G401 (cell line): Measurements from ENCODE around the gene MCTP2. TPM values are rescaled to one million over a fixed set of nuclear protein-coding genes. Genes with fewer than 3 reads are reported as not detected.
"Not testable (repeated sequence)": the region's sequence is repeated elsewhere in the genome, so short reads cannot be mapped to it uniquely, and the experiment has no call there.

Source experiments
- DNase-seq: peaks from one replicate; pipeline ENCODE4 v3.0.0-alpha.2; 2015; ENCODE audit warnings: low spot score
- in situ Hi-C: cut with HindIII; loops from 2 replicates; pipeline ENCODE4 v1.10.0; 2016; ENCODE audit warnings: low sequenced_read_pairs, mixed read lengths
- total RNA-seq: library from RNA; depleted of rRNA; stranded (reverse); fragments of >200 nt; shearing (Covaris generic); gene quantifications from 2 replicates; pipeline ENCODE4 v1.2.3, GENCODE V29; 2014

MCTP2 gene
- total RNA-seq, 1 experiment from 2014 or later: not detected

- in situ Hi-C loops: no loop called here
- DNase-seq: no peak
Measured at GRCh38 chr15:94233441-94233840, 2.1 kb downstream of the MCTP2 start.

GRCh38 chr15:94234300-94234699, 2.9 kb downstream of the MCTP2 start:
- no peak for DNase-seq
- in situ Hi-C loops: no loop called here

GRCh38 chr15:94235041-94235440, 3.7 kb downstream of the MCTP2 start:
- no peak for DNase-seq
- in situ Hi-C loops: no loop called here

GRCh38 chr15:94235646-94236045, 4.3 kb downstream of the MCTP2 start:
- in situ Hi-C loops: no loop called here
- DNase-seq: no peak

- in situ Hi-C loops: no loop called here
- no peak for DNase-seq
Measured at GRCh38 chr15:94236608-94237007, 5.2 kb downstream of the MCTP2 start.

GRCh38 chr15:94237903-94238302, 6.5 kb downstream of the MCTP2 start:
- no peak for DNase-seq
- in situ Hi-C loops: no loop called here

GRCh38 chr15:94238539-94239118, 7.3 kb downstream of the MCTP2 start:
- no peak for DNase-seq
- in situ Hi-C loops: no loop called here

GRCh38 chr15:94239474-94239873, 8.1 kb downstream of the MCTP2 start:
- in situ Hi-C loops: no loop called here
- DNase-seq: no peak

GRCh38 chr15:94240480-94240879, 9.1 kb downstream of the MCTP2 start:
- in situ Hi-C loops: no loop called here
- DNase-seq: no peak

- in situ Hi-C loops: no loop called here
- DNase-seq: no peak
Measured at GRCh38 chr15:94242257-94242656, 10.9 kb downstream of the MCTP2 start.

GRCh38 chr15:94243003-94243402, 11.6 kb downstream of the MCTP2 start:
- DNase-seq, in situ Hi-C loops: not testable (repeated sequence)

- in situ Hi-C loops: no loop called here
- DNase-seq: no peak
Measured at GRCh38 chr15:94243418-94243817, 12.1 kb downstream of the MCTP2 start.

- in situ Hi-C loops: no loop called here
- DNase-seq: no peak
Measured at GRCh38 chr15:94246016-94246415, 14.7 kb downstream of the MCTP2 start.

- DNase-seq: no peak
- in situ Hi-C loops: no loop called here
Measured at GRCh38 chr15:94247789-94248638, 16.7 kb downstream of the MCTP2 start.

GRCh38 chr15:94250801-94251200, 19.4 kb downstream of the MCTP2 start:
- in situ Hi-C loops: no loop called here
- DNase-seq: no peak

- in situ Hi-C loops: no loop called here
Measured at GRCh38 chr15:94252223-94252766, 20.9 kb downstream of the MCTP2 start.

GRCh38 chr15:94252906-94253491, 21.6 kb downstream of the MCTP2 start:
- in situ Hi-C loops: no loop called here
- no peak for DNase-seq

More at GRCh38 chr15:94252223-94252766, 20.9 kb downstream of the MCTP2 start:
- no peak for DNase-seq

- in situ Hi-C loops: no loop called here
- no peak for DNase-seq
Measured at GRCh38 chr15:94253742-94254141, 22.4 kb downstream of the MCTP2 start.

- DNase-seq: no peak
- in situ Hi-C loops: no loop called here
Measured at GRCh38 chr15:94255540-94255939, 24.2 kb downstream of the MCTP2 start.

GRCh38 chr15:94256511-94256910, 25.1 kb downstream of the MCTP2 start:
- in situ Hi-C loops: no loop called here
- no peak for DNase-seq
